A549 (cell line): ENCODE data around the gene VWA8. TPM values are rescaled to one million over a fixed set of nuclear protein-coding genes. Genes with fewer than 3 reads are reported as not detected.

ENCODE experiments used
- ATAC-seq, 2 experiments: fragments of 200-7000 bp in 1 of 2; fragments of >200 bp in 1 of 2; cut with Nextera tagmentation in 1 of 2; cut with Tn5 transposase in 1 of 2; 3 replicates each; pipeline versions ENCODE4 v1.8.0 to v1.9.1; 2018 to 2020; ENCODE audit warnings: mild to moderate bottlenecking in 1 of 2, moderate library complexity in 1 of 2
- CTCF ChIA-PET: fragments of 300-600 bp; sonication (Branson Sonifier 250); formaldehyde crosslinking; extraction: SDS; loops from one replicate; lab custom pipeline; 2021; ENCODE audit warnings: antibody characterized with exemption, inconsistent platforms; lab: Yijun Ruan, JAX
- POLR2A ChIA-PET: fragments of 350-600 bp; formaldehyde crosslinking; extraction: SDS; loops from one replicate; lab custom pipeline; 2021; ENCODE audit warnings: antibody characterized with exemption, inconsistent platforms; lab: Yijun Ruan, JAX
- DNase-seq, 2 experiments: peaks; one replicate each; pipeline versions ENCODE4 v3.0.0 to v3.0.0-alpha.2; 2011 to 2016; ENCODE audit warnings: low read depth in 1 of 2, low spot score in 1 of 2
- FAIRE-seq: peaks from 2 replicates; lab custom pipeline; 2011; peaks lifted over from hg19 to GRCh38; lab: Jason Lieb, UNC
- H3K27ac ChIP-seq, 2 experiments: fragments of >200 bp; sonication (Bioruptor Twin); formaldehyde crosslinking; 3 replicates each; pipeline ENCODE4 v1.5.1; 2016 to 2017
- H3K4me1 ChIP-seq: fragments of >200 bp; sonication (Bioruptor Twin); formaldehyde crosslinking; 3 replicates; pipeline ENCODE4 v1.6.1; 2016
- H3K4me2 ChIP-seq: fragments of >200 bp; sonication (Bioruptor Twin); formaldehyde crosslinking; 3 replicates; pipeline ENCODE4 v1.6.1; 2016
- H3K4me3 ChIP-seq: fragments of >200 bp; sonication (Bioruptor Twin); formaldehyde crosslinking; 3 replicates; pipeline ENCODE4 v1.5.1; 2016
- H3K9me3 ChIP-seq: fragments of >200 bp; sonication (Bioruptor Twin); formaldehyde crosslinking; 3 replicates; pipeline ENCODE4 v1.6.1; 2016
- CHD4 ChIP-seq: fragments of 200-600 bp; sonication (generic); IDR thresholded peaks from 2 replicates; pipeline ENCODE4 v1.6.1; 2016; ENCODE audit warnings: antibody characterized with exemption, mild to moderate bottlenecking, borderline replicate concordance
- EHF ChIP-seq: fragments of 250-450 bp; sonication (Bioruptor Pico); IDR thresholded peaks from 2 replicates; pipeline ENCODE4 v1.5.0; 2020; ENCODE audit warnings: mild to moderate bottlenecking
- HES2 ChIP-seq: fragments of >200 bp; sonication (Bioruptor Twin); formaldehyde crosslinking; IDR thresholded peaks from 2 replicates; pipeline ENCODE4 v1.6.1; 2016
- HMGXB4 ChIP-seq: fragments of 250-450 bp; sonication (Bioruptor Pico); IDR thresholded peaks from 2 replicates; pipeline ENCODE4 v1.5.0; 2021; ENCODE audit warnings: mild to moderate bottlenecking, moderate library complexity, borderline replicate concordance
- HOXB13 ChIP-seq: fragments of 250-450 bp; sonication (Bioruptor Pico); IDR thresholded peaks from 2 replicates; pipeline ENCODE4 v1.5.0; 2020; ENCODE audit warnings: low read depth, mild to moderate bottlenecking, moderate library complexity
- MAFK ChIP-seq: fragments of 450-650 bp; IDR thresholded peaks from 2 replicates; pipeline ENCODE4 v1.6.1; 2014; ENCODE audit not compliant: partially characterized antibody
- MAX ChIP-seq: IDR thresholded peaks from 2 replicates; pipeline ENCODE4 v1.6.1; 2012
- MAZ ChIP-seq: fragments of 150-350 bp; IDR thresholded peaks from 2 replicates; pipeline ENCODE4 v1.6.1; 2014; ENCODE audit warnings: antibody characterized with exemption, low read depth, low read length, borderline replicate concordance
- MYC ChIP-seq: IDR thresholded peaks from 2 replicates; pipeline ENCODE4 v1.6.1; 2012; ENCODE audit warnings: mild to moderate bottlenecking, inconsistent platforms, low read length, improper control_type of control experiment, borderline replicate concordance
- NPAS2 ChIP-seq: fragments of 250-450 bp; sonication (Bioruptor Pico); IDR thresholded peaks from 2 replicates; pipeline ENCODE4 v1.8.0; 2022; ENCODE audit warnings: mild to moderate bottlenecking, moderate library complexity, borderline replicate concordance
- NR3C1 ChIP-seq: fragments of >200 bp; sonication (Bioruptor Twin); formaldehyde crosslinking; IDR thresholded peaks from 3 replicates; pipeline ENCODE4 v1.6.1; 2017
- RNF2 ChIP-seq: fragments of 200-600 bp; sonication (generic); IDR thresholded peaks from 2 replicates; pipeline ENCODE4 v1.6.1; 2016; ENCODE audit warnings: low read depth, mild to moderate bottlenecking, antibody characterized with exemption, moderate library complexity, borderline replicate concordance
- SREBF2 ChIP-seq: fragments of 450-650 bp; IDR thresholded peaks from 2 replicates; pipeline ENCODE4 v1.6.1; 2014; ENCODE audit warnings: mild to moderate bottlenecking, moderate library complexity
- USF2 ChIP-seq: fragments of 450-650 bp; IDR thresholded peaks from 2 replicates; pipeline ENCODE4 v1.6.1; 2014; ENCODE audit warnings: antibody characterized with exemption
- WGBS: methylation state at CpG from one replicate; pipeline ENCODE4 v1.1.6; 2017; ENCODE audit errors: missing lambda C conversion rate; 5-methylcytosine and 5-hydroxymethylcytosine counted together
- polyA plus RNA-seq, 4 experiments: library from polyadenylated mRNA; depleted of rRNA in 3 of 4; stranded (reverse); fragments of >200 nt; fragmentation: RNase III in 1 of 4; extraction: RNeasy Plus Mini Kit Qiagen cat#74134 plus additional on column Dnase treatment in 1 of 4; gene quantifications; 2 replicates in 3 of 4; 3 replicates in 1 of 4; pipeline ENCODE4 v1.2.3, GENCODE V29; 2011 to 2017
- TF ChIP-seq, protein P1 (sequence below): fragments of 250-450 bp; sonication (Bioruptor Pico); IDR thresholded peaks from 2 replicates; pipeline ENCODE4 v1.5.0; 2020; ENCODE audit warnings: low read depth, mild to moderate bottlenecking, moderate library complexity
- TF ChIP-seq, protein P2 (sequence below): IDR thresholded peaks from 2 replicates; pipeline ENCODE4 v1.6.1; 2012

Gene VWA8
- polyA plus RNA-seq, 2 of the 4 experiments (the other 2 are of a cell fraction) = 6.4 to 15.3 TPM

DNA sequence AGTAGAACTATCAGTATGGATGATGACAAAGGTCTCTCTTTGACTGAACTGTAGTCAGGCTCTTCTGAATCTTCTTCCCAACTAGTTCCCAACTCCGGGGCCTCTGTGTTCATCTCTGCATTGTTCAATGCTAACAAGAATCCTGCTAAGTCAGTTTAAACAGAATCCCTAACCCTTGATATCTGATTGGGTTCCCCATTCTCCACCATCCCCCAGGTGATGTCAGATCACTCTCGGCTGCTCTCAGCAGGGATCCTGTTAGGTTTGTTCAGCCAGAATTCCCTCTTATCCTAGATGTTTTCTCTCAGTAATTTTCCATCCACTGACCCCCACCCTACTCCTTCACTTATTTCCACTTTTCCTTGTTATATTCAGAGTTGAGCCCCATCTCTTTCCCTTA lies 280.0 kb downstream of the VWA8 start:
- H3K4me3 ChIP-seq = no peak overlapping the region
- H3K27ac ChIP-seq = no peak overlapping the region
- CTCF ChIA-PET = no interaction called here
- FAIRE-seq (no peak), ATAC-seq (no peak), DNase-seq (no peak)
- no peak for TF ChIP-seq NPAS2 (CRISPR knock-in tag)
- POLR2A ChIA-PET = no interaction called here
- no peak overlapping the region for H3K4me2 ChIP-seq
- no peaks in the 10 kb centered on the region for H3K9me3 ChIP-seq
- no peaks in the 10 kb centered on the region for H3K4me1 ChIP-seq
- WGBS = 84% methylated on average over 2 of the region's 2 CpGs

GRCh38 chr13:41678848-41679247 lies 282.1 kb downstream of the VWA8 start:
- no peak overlapping the region for H3K4me2 ChIP-seq
- 62% methylated on average over 1 of the region's 1 CpG for WGBS
- POLR2A ChIA-PET = no interaction called here

DNA sequence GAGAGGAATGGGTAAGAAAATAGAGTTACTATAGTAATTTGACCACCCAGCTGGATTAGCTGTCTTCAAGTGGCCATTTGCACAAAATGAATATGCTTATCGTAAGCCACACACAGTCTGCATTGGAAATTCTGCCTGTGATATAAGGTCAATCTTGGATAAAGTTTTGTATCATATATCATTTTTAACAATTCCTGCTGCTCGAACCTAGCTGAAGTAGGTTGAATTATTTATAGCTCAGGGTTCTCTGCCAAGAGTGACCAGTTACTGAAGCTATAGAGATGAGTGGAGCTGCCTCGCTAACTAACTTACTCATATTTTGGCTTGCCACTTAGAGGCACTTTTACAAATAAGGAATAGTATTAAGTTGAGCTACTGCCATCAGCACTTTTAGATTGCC lies 282.7 kb downstream of the VWA8 start:
- TF ChIP-seq SREBF2 (no peak), HES2 (no peak), RNF2 (no peak), CHD4 (no peak), MYC (no peak)
- ChIA-PET POLR2A (no interaction called here), CTCF (interaction anchor here (4.0 kb wide), 1 partner anchor 10 kb away, joined by 29 read pairs; no protein-coding TSS in a partner anchor)
- no peak for FAIRE-seq
- Histone ChIP-seq H3K4me1 (no peaks in the 10 kb centered on the region), H3K9me3 (no peaks in the 10 kb centered on the region), H3K27ac (no peak overlapping the region), H3K4me2 (no peak overlapping the region), H3K4me3 (no peak overlapping the region)
- 85% methylated on average over 3 of the region's 3 CpGs for WGBS
- ATAC-seq = no peak
- DNase-seq = no peak

More at GRCh38 chr13:41678848-41679247, 282.1 kb downstream of the VWA8 start:
- H3K4me3 ChIP-seq = no peak overlapping the region
- no peak for FAIRE-seq
- ATAC-seq = no peak
- CTCF ChIA-PET = interaction anchor here (4.0 kb wide), 1 partner anchor 11 kb away, joined by 29 read pairs; no protein-coding TSS in a partner anchor
- no peak overlapping the region for H3K27ac ChIP-seq
- no peaks in the 10 kb centered on the region for H3K4me1 ChIP-seq
- TF ChIP-seq USF2 (no peak), HES2 (no peak), HMGXB4 (CRISPR knock-in tag) (no peak), NR3C1 (no peak), HOXB13 (CRISPR knock-in tag) (no peak), EHF (CRISPR knock-in tag) (no peak), MAZ (no peak), MAX (no peak), RNF2 (no peak), MAFK (no peak)
- TF ChIP-seq, protein P1, sequence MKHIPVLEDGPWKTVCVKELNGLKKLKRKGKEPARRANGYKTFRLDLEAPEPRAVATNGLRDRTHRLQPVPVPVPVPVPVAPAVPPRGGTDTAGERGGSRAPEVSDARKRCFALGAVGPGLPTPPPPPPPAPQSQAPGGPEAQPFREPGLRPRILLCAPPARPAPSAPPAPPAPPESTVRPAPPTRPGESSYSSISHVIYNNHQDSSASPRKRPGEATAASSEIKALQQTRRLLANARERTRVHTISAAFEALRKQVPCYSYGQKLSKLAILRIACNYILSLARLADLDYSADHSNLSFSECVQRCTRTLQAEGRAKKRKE (CRISPR knock-in tag) = no peak
- TF ChIP-seq, protein P2, sequence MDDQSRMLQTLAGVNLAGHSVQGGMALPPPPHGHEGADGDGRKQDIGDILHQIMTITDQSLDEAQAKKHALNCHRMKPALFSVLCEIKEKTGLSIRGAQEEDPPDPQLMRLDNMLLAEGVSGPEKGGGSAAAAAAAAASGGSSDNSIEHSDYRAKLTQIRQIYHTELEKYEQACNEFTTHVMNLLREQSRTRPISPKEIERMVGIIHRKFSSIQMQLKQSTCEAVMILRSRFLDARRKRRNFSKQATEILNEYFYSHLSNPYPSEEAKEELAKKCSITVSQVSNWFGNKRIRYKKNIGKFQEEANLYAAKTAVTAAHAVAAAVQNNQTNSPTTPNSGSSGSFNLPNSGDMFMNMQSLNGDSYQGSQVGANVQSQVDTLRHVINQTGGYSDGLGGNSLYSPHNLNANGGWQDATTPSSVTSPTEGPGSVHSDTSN = no peak
- DNase-seq = no peak
- H3K9me3 ChIP-seq = no peaks in the 10 kb centered on the region
